Large intestine (tissue), 3 donors: ENCODE results near the gene CACNA1A. TPM values are rescaled to one million over a fixed set of nuclear protein-coding genes. Genes with fewer than 3 reads are reported as not detected.

Experiments used
- DNase-seq, 2 donors: peaks; one replicate each; pipeline versions ENCODE4 v3.0.0 to v3.0.0-alpha.2; 2013
- H3K27ac ChIP-seq: one replicate; pipeline ENCODE4 v1.5.1; 2013; ENCODE audit warnings: low read length
- H3K27me3 ChIP-seq: 2 replicates; pipeline ENCODE4 v1.6.1; 2013; ENCODE audit warnings: low read length; ENCODE audit not compliant: control insufficient read depth, insufficient read depth
- H3K36me3 ChIP-seq: 2 replicates; pipeline ENCODE4 v1.6.1; 2013; ENCODE audit warnings: low read length; ENCODE audit not compliant: control insufficient read depth, insufficient read depth
- H3K4me1 ChIP-seq: one replicate; pipeline ENCODE4 v1.6.1; 2013; ENCODE audit warnings: low read length; ENCODE audit not compliant: control insufficient read depth, insufficient read depth
- H3K4me3 ChIP-seq: one replicate; pipeline ENCODE4 v1.5.1; 2013; ENCODE audit warnings: low read length
- H3K9me3 ChIP-seq: one replicate; pipeline ENCODE4 v1.6.1; 2013; ENCODE audit warnings: mild to moderate bottlenecking, low read depth, low read length, moderate library complexity; ENCODE audit not compliant: control insufficient read depth
- WGBS: methylation state at CpG from one replicate; pipeline ENCODE4 v1.1.5; 2013; ENCODE audit warnings: low lambda C conversion rate; ENCODE audit not compliant: insufficient coverage; 5-methylcytosine and 5-hydroxymethylcytosine counted together
- polyA plus RNA-seq: library from polyadenylated mRNA; unstranded; fragments of 120-200 nt; gene quantifications from one replicate; pipeline ENCODE4 v1.2.1, GENCODE V29; 2013

CACNA1A gene
- polyA plus RNA-seq, 1 donor, result 14.8 TPM

- DNase-seq, result no peak
- Histone ChIP-seq H3K36me3 (no peaks in the 10 kb centered on the region), H3K27me3 (peaks cover 11% of the 10 kb centered on the region), H3K4me3 (no peak overlapping the region), H3K9me3 (no peaks in the 10 kb centered on the region), H3K4me1 (no peaks in the 10 kb centered on the region), H3K27ac (no peak overlapping the region)
- no CpG with 5 or more reads among the region's 9 CpGs for WGBS
Observed at GRCh38 chr19:13499692-13500091, 6.6 kb downstream of the CACNA1A start.

GRCh38 chr19:13493516-13494310, 12.6 kb downstream of the CACNA1A start:
- no peak overlapping the region for H3K27ac ChIP-seq
- H3K4me3 ChIP-seq, result no peak overlapping the region
- DNase-seq, result no peak
- WGBS, result no CpG with 5 or more reads among the region's 1 CpG
- H3K9me3 ChIP-seq, result no peaks in the 10 kb centered on the region
- no peaks in the 10 kb centered on the region for H3K27me3 ChIP-seq
- H3K4me1 ChIP-seq, result no peaks in the 10 kb centered on the region
- H3K36me3 ChIP-seq, result no peaks in the 10 kb centered on the region

GRCh38 chr19:13492128-13492527, 14.2 kb downstream of the CACNA1A start:
- Histone ChIP-seq H3K4me3 (no peak overlapping the region), H3K27ac (no peak overlapping the region), H3K9me3 (no peaks in the 10 kb centered on the region), H3K27me3 (no peaks in the 10 kb centered on the region), H3K4me1 (no peaks in the 10 kb centered on the region), H3K36me3 (no peaks in the 10 kb centered on the region)
- no peak for DNase-seq
- no CpG with 5 or more reads among the region's 3 CpGs for WGBS

DNA sequence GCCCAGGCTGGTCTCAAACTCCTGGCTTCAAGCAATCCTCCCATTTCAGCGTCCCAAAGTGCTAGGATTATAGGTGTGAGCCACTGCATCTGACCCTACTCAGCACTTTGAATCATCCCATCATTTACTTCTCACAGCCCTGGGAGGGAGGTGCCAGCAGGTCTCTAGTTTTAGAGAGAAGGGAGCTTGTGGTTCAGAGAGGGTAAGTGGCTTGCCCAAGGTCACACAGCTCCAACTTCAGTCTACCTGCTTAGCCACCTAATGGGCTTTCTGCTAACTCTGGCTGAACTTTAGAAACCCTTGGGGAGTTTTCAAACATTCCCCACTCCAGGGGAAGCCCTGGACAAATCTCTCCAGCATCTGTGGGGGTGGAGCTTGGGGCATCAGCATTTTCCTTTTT, 18.3 kb downstream of the CACNA1A start:
- no peak for DNase-seq
- no peaks in the 10 kb centered on the region for H3K9me3 ChIP-seq
- H3K4me3 ChIP-seq, result no peak overlapping the region
- no peaks in the 10 kb centered on the region for H3K27me3 ChIP-seq
- WGBS, result no CpG with 5 or more reads among the region's 1 CpG
- no peaks in the 10 kb centered on the region for H3K4me1 ChIP-seq
- no peaks in the 10 kb centered on the region for H3K36me3 ChIP-seq
- no peak overlapping the region for H3K27ac ChIP-seq

- H3K9me3 ChIP-seq, result no peaks in the 10 kb centered on the region
- DNase-seq, result no peak
- no peak overlapping the region for H3K4me3 ChIP-seq
- no peaks in the 10 kb centered on the region for H3K27me3 ChIP-seq
- no CpG with 5 or more reads among the region's 1 CpG for WGBS
- H3K27ac ChIP-seq, result no peak overlapping the region
- H3K36me3 ChIP-seq, result no peaks in the 10 kb centered on the region
- H3K4me1 ChIP-seq, result no peaks in the 10 kb centered on the region
Observed at GRCh38 chr19:13484166-13484565, 22.1 kb downstream of the CACNA1A start.

- no peak overlapping the region for H3K4me3 ChIP-seq
- H3K4me1 ChIP-seq, result no peaks in the 10 kb centered on the region
- no peaks in the 10 kb centered on the region for H3K27me3 ChIP-seq
- DNase-seq, result no peak
- WGBS, result 92% methylated on average over 2 of the region's 5 CpGs
- H3K27ac ChIP-seq, result no peak overlapping the region
- no peaks in the 10 kb centered on the region for H3K36me3 ChIP-seq
- H3K9me3 ChIP-seq, result no peaks in the 10 kb centered on the region
Observed at GRCh38 chr19:13483215-13483614, 23.1 kb downstream of the CACNA1A start.

GRCh38 chr19:13478576-13478975, 27.7 kb downstream of the CACNA1A start:
- DNase-seq, result no peak
- no CpG with 5 or more reads among the region's 2 CpGs for WGBS

DNA sequence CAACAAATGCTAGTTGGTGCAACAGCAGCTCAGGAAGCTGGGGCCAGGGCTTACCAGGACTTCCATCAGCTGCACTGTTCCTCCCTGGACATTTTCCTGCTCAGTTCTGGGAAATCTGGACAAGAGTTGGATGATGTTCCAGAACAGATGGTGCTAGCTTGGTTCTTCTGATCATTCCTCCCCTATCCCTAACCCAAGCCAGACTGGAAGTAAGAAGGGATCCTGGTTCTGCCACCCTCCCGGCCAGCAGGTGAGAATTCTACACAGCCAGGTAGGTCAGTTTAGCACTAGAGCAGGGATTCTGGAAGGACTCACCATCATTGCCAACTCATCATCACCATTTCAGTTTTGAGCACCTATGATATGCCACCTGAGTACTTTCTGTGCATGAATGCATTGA, 30.2 kb downstream of the CACNA1A start:
- H3K27ac ChIP-seq, result no peak overlapping the region
- H3K27me3 ChIP-seq, result no peaks in the 10 kb centered on the region
- no peaks in the 10 kb centered on the region for H3K36me3 ChIP-seq
- peaks cover 8% of the 10 kb centered on the region for H3K9me3 ChIP-seq
- WGBS, result no CpG with 5 or more reads among the region's 1 CpG
- DNase-seq, result no peak
- H3K4me3 ChIP-seq, result no peak overlapping the region
- no peaks in the 10 kb centered on the region for H3K4me1 ChIP-seq

More at GRCh38 chr19:13478576-13478975, 27.7 kb downstream of the CACNA1A start:
- Histone ChIP-seq H3K36me3 (no peaks in the 10 kb centered on the region), H3K4me1 (no peaks in the 10 kb centered on the region), H3K4me3 (no peak overlapping the region), H3K9me3 (peaks cover 8% of the 10 kb centered on the region), H3K27me3 (no peaks in the 10 kb centered on the region), H3K27ac (no peak overlapping the region)

- Histone ChIP-seq H3K27ac (no peak overlapping the region), H3K36me3 (no peaks in the 10 kb centered on the region), H3K9me3 (peaks cover 8% of the 10 kb centered on the region), H3K4me3 (no peak overlapping the region), H3K27me3 (no peaks in the 10 kb centered on the region), H3K4me1 (no peaks in the 10 kb centered on the region)
- no peak for DNase-seq
Observed at GRCh38 chr19:13475044-13475443, 31.2 kb downstream of the CACNA1A start.

- H3K4me3 ChIP-seq, result no peak overlapping the region
- no peaks in the 10 kb centered on the region for H3K27me3 ChIP-seq
- DNase-seq, result no peak
- H3K4me1 ChIP-seq, result no peaks in the 10 kb centered on the region
- H3K27ac ChIP-seq, result no peak overlapping the region
- H3K36me3 ChIP-seq, result no peaks in the 10 kb centered on the region
- 73% methylated on average over 4 of the region's 5 CpGs for WGBS
- H3K9me3 ChIP-seq, result no peaks in the 10 kb centered on the region
Observed at GRCh38 chr19:13466697-13467096, 39.6 kb downstream of the CACNA1A start.

DNA sequence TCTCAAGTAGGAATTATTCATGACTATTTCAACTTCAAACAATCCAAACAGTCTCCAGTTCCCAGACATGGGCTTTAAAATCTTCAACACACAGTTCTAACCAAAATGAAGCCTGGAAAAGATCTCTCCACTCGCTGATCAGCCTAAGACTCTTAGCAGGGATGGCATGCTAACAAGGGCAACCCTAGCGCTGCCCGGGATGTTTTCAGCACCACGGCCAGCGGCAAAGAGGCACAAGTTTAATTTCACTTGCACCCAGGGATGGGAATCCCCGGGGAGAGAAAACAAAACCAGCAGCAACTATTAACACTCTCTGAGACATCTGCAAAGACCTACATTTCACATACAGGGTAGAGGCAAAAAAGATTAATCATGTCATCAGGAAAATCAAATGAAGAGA, 43.0 kb downstream of the CACNA1A start:
- Histone ChIP-seq H3K36me3 (no peaks in the 10 kb centered on the region), H3K27me3 (no peaks in the 10 kb centered on the region), H3K9me3 (no peaks in the 10 kb centered on the region), H3K4me3 (no peak overlapping the region), H3K4me1 (no peaks in the 10 kb centered on the region), H3K27ac (no peak overlapping the region)
- no peak for DNase-seq
- no CpG with 5 or more reads among the region's 6 CpGs for WGBS
